ENCODE results near the gene OSBPL1A.
"Not testable (repeated sequence)": the region's sequence is repeated elsewhere in the genome, so short reads cannot be mapped to it uniquely, and the experiment has no call there.

Gene OSBPL1A

GRCh38 chr18:24185805-24186204, 211.8 kb downstream of the OSBPL1A start:
- no peak for DNase-seq (ENCODE audit: low spot score)

GRCh38 chr18:24181806-24182205, 215.8 kb downstream of the OSBPL1A start:
- DNase-seq (ENCODE audit: low spot score): no peak

GRCh38 chr18:24180048-24180447, 217.6 kb downstream of the OSBPL1A start:
- no peak for DNase-seq (ENCODE audit: low spot score)

GRCh38 chr18:24177499-24178133, 220.0 kb downstream of the OSBPL1A start:
- no peak for DNase-seq (ENCODE audit: low spot score)

- DNase-seq (ENCODE audit: low spot score): peak; percentile 29
Observed at GRCh38 chr18:24176727-24177416, 220.8 kb downstream of the OSBPL1A start.

- DNase-seq (ENCODE audit: low spot score): no peak
Observed at GRCh38 chr18:24173997-24174396, 223.6 kb downstream of the OSBPL1A start.

- DNase-seq (ENCODE audit: low spot score): no peak
Observed at GRCh38 chr18:24170360-24170759, 227.3 kb downstream of the OSBPL1A start.

GRCh38 chr18:24168496-24168895, 229.1 kb downstream of the OSBPL1A start:
- DNase-seq (ENCODE audit: low spot score): no peak

- no peak for DNase-seq (ENCODE audit: low spot score)
Observed at GRCh38 chr18:24161304-24161703, 236.3 kb downstream of the OSBPL1A start.

GRCh38 chr18:24160086-24160485, 237.5 kb downstream of the OSBPL1A start:
- DNase-seq (ENCODE audit: low spot score): no peak

GRCh38 chr18:24157855-24158254, 239.8 kb downstream of the OSBPL1A start:
- no peak for DNase-seq (ENCODE audit: low spot score)

GRCh38 chr18:24153397-24153796, 244.2 kb downstream of the OSBPL1A start:
- no peak for DNase-seq (ENCODE audit: low spot score)

GRCh38 chr18:24149591-24149990, 248.0 kb downstream of the OSBPL1A start:
- DNase-seq (ENCODE audit: low spot score): not testable (repeated sequence)

GRCh38 chr18:24142376-24142775, 255.2 kb downstream of the OSBPL1A start:
- DNase-seq (ENCODE audit: low spot score): no peak

- no peak for DNase-seq (ENCODE audit: low spot score)
Observed at GRCh38 chr18:24140697-24141096, 256.9 kb downstream of the OSBPL1A start.

GRCh38 chr18:24138789-24139616, 258.6 kb downstream of the OSBPL1A start, which contains the start of gene CABYR:
TSS of gene CABYR (plus strand) at chr18:24139062. CDS start at chr18:24143115, 4,053 bp downstream.
- DNase-seq (ENCODE audit: low spot score): no peak

GRCh38 chr18:24138409-24138788, 259.2 kb downstream of the OSBPL1A start:
- no peak for DNase-seq (ENCODE audit: low spot score)

GRCh38 chr18:24136967-24137373, 260.7 kb downstream of the OSBPL1A start:
- DNase-seq (ENCODE audit: low spot score): no peak

- no peak for DNase-seq (ENCODE audit: low spot score)
Observed at GRCh38 chr18:24130494-24130893, 267.1 kb downstream of the OSBPL1A start.

- DNase-seq (ENCODE audit: low spot score): no peak
Observed at GRCh38 chr18:24128700-24129099, 268.9 kb downstream of the OSBPL1A start.

- DNase-seq (ENCODE audit: low spot score): no peak
Observed at GRCh38 chr18:24127735-24128134, 269.9 kb downstream of the OSBPL1A start.

- DNase-seq (ENCODE audit: low spot score): no peak
Observed at GRCh38 chr18:24126155-24126961, 271.3 kb downstream of the OSBPL1A start.

Data from hematopoietic multipotent progenitor cell treated with erythropoietin and hydrocortisone succinate and interleukin-3 and kit ligand, for 15 days (in vitro differentiated cells).